Neuronal stem cell (in vitro differentiated cells): ENCODE measurements around the gene CFAP92.

ENCODE experiments used
- DNase-seq: peaks from one replicate; pipeline ENCODE4 v3.0.0-alpha.2; 2013; ENCODE audit warnings: low spot score
- H2AFZ ChIP-seq: one replicate; pipeline ENCODE4 v1.6.1; 2013; ENCODE audit warnings: mild to moderate bottlenecking, low read length, inconsistent platforms
- H2AK5ac ChIP-seq: 2 replicates; pipeline ENCODE4 v1.6.1; 2013; ENCODE audit warnings: low read depth, mild to moderate bottlenecking, inconsistent platforms, low read length, moderate library complexity, mixed read lengths
- H2BK120ac ChIP-seq: 2 replicates; pipeline ENCODE4 v1.6.1; 2013; ENCODE audit warnings: low read depth, mild to moderate bottlenecking, inconsistent platforms, low read length, moderate library complexity, mixed read lengths
- H2BK12ac ChIP-seq: one replicate; pipeline ENCODE4 v1.6.1; 2013; ENCODE audit warnings: low read length, inconsistent platforms
- H2BK15ac ChIP-seq: 2 replicates; pipeline ENCODE4 v1.6.1; 2013; ENCODE audit warnings: mild to moderate bottlenecking, low read length, inconsistent platforms, mixed read lengths
- H2BK5ac ChIP-seq: one replicate; pipeline ENCODE4 v1.6.1; 2013; ENCODE audit warnings: inconsistent platforms, mild to moderate bottlenecking, low read length, moderate library complexity
- H3K14ac ChIP-seq: one replicate; pipeline ENCODE4 v1.6.1; 2013; ENCODE audit warnings: low read length, inconsistent platforms
- H3K18ac ChIP-seq: 2 replicates; pipeline ENCODE4 v1.6.1; 2013; ENCODE audit warnings: low read length, inconsistent platforms
- H3K23ac ChIP-seq: 2 replicates; pipeline ENCODE4 v1.6.1; 2013; ENCODE audit warnings: low read depth, mild to moderate bottlenecking, mixed read lengths, low read length, inconsistent platforms; ENCODE audit not compliant: poor library complexity
- H3K27ac ChIP-seq: replicated peaks from 3 replicates; pipeline ENCODE4 v1.5.1; 2013; ENCODE audit warnings: low read length, inconsistent platforms
- H3K27me3 ChIP-seq, 3 experiments: 2 replicates each; pipeline ENCODE4 v1.6.1; 2013; ENCODE audit warnings: low read length in 3 of 3, mild to moderate bottlenecking in 2 of 3, inconsistent platforms in 1 of 3, low read depth in 1 of 3, mixed read lengths in 1 of 3, moderate library complexity in 1 of 3; ENCODE audit not compliant: control insufficient read depth in 3 of 3, insufficient read depth in 3 of 3
- H3K36me3 ChIP-seq, 2 donors: replicated peaks in 1 of 2; 2 replicates each; pipeline ENCODE4 v1.6.1; 2013; ENCODE audit warnings: low read length in 2 of 2; ENCODE audit not compliant: control insufficient read depth in 2 of 2, insufficient read depth in 2 of 2
- H3K4ac ChIP-seq: 2 replicates; pipeline ENCODE4 v1.6.1; 2013; ENCODE audit warnings: inconsistent platforms, mild to moderate bottlenecking, low read length, moderate library complexity
- H3K4me1 ChIP-seq, 2 donors: 1 replicate in 1 of 2; 2 replicates in 1 of 2; pipeline ENCODE4 v1.6.1; 2013; ENCODE audit warnings: low read length in 2 of 2, low read depth in 1 of 2; ENCODE audit not compliant: control insufficient read depth in 2 of 2, insufficient read depth in 1 of 2
- H3K4me2 ChIP-seq: one replicate; pipeline ENCODE4 v1.6.1; 2013; ENCODE audit warnings: mild to moderate bottlenecking, low read length, inconsistent platforms; ENCODE audit not compliant: insufficient read depth, poor library complexity, severe bottlenecking
- H3K4me3 ChIP-seq, 2 donors: 2 replicates each; pipeline ENCODE4 v1.5.1; 2013; ENCODE audit warnings: low read length in 2 of 2, mild to moderate bottlenecking in 2 of 2, inconsistent platforms in 1 of 2, moderate library complexity in 1 of 2
- H3K79me1 ChIP-seq: one replicate; pipeline ENCODE4 v1.6.1; 2013; ENCODE audit warnings: low read depth, mild to moderate bottlenecking, inconsistent platforms, low read length, moderate library complexity
- H3K9ac ChIP-seq: one replicate; pipeline ENCODE4 v1.6.1; 2013; ENCODE audit warnings: mild to moderate bottlenecking, low read depth, low read length, inconsistent platforms; ENCODE audit not compliant: poor library complexity
- H3K9me3 ChIP-seq, 2 donors: replicated peaks in 1 of 2; 2 replicates each; pipeline versions ENCODE3 to v1.6.1; 2013; ENCODE audit warnings: low read length in 2 of 2, mild to moderate bottlenecking in 2 of 2, inconsistent platforms in 1 of 2, low read depth in 1 of 2, mixed read lengths in 1 of 2, moderate library complexity in 1 of 2; ENCODE audit not compliant: control insufficient read depth in 2 of 2, insufficient read depth in 1 of 2
- H4K8ac ChIP-seq: one replicate; pipeline ENCODE4 v1.6.1; 2013; ENCODE audit warnings: low read depth, mild to moderate bottlenecking, inconsistent platforms, low read length, moderate library complexity
- H4K91ac ChIP-seq: one replicate; pipeline ENCODE4 v1.6.1; 2013; ENCODE audit warnings: low read length, low read depth, mild to moderate bottlenecking, inconsistent platforms; ENCODE audit not compliant: poor library complexity
- WGBS, 2 donors: extraction: QIAGEN DNeasy Blood & Tissue Kit; methylation state at CpG; one replicate each; pipeline ENCODE4 v1.1.7; 2013; ENCODE audit warnings: missing lambda C conversion rate in 2 of 2, mixed read lengths in 1 of 2; ENCODE audit not compliant: insufficient read length in 2 of 2, insufficient replicate concordance in 1 of 2; ENCODE audit errors: extremely low coverage in 2 of 2; 5-methylcytosine and 5-hydroxymethylcytosine counted together

CFAP92 gene

DNA sequence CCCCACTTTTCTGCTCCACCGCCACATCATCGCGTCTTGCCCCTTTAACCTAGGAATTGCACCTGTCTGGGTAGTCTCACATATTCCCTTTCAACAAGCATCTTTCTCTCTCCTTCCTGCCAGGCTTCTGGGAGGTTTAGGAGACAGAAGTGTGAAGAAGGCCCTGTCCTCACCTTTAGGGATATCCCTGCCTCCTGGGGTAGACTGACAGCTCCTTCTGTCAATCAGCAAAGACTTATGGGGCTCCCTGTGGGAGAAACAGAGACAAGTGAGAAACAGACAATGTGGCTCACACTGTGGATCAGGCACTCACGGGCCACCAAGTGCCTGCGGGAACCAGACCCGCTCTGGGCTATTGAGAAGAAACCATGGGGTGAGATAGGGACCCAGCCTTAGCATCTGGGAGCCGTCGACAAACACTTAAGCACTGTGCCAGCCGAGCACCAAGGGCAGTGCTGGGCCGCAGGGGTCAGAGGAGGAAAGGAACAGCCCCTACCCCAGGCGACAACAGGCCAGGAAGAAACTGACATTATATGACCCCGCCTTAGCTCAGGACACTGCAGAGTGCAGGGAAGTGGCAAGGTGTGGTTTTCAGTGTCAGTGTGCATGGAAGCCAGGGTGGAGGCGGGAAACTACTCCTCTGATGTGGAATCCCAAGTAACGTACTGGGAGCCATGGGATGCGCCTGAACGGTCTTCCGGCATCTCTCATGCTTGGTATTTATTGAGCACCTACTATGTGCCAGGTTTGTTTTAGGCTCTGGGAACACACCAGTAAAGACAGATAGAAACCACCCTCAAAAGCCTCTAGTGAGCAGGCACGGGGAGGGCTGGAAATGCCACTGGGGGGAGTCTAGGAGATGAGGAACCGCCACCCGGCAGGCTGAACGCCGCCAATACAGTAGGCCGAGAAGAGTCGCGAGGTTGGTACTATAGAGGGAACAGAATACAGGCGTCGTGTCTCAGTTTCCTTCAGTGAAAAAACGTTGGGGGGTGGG lies 9.0 kb upstream of the CFAP92 start:
- H3K9me3 ChIP-seq = peaks cover 0 to 3% of the 10 kb centered on the region in 2 donors
- peak overlapping the region in 1 of 2 donors; percentile 87 for H3K4me3 ChIP-seq
- H3K27me3 ChIP-seq = peaks cover 0 to 37% (median 17%) of the 10 kb centered on the region in 3 experiments

DNA sequence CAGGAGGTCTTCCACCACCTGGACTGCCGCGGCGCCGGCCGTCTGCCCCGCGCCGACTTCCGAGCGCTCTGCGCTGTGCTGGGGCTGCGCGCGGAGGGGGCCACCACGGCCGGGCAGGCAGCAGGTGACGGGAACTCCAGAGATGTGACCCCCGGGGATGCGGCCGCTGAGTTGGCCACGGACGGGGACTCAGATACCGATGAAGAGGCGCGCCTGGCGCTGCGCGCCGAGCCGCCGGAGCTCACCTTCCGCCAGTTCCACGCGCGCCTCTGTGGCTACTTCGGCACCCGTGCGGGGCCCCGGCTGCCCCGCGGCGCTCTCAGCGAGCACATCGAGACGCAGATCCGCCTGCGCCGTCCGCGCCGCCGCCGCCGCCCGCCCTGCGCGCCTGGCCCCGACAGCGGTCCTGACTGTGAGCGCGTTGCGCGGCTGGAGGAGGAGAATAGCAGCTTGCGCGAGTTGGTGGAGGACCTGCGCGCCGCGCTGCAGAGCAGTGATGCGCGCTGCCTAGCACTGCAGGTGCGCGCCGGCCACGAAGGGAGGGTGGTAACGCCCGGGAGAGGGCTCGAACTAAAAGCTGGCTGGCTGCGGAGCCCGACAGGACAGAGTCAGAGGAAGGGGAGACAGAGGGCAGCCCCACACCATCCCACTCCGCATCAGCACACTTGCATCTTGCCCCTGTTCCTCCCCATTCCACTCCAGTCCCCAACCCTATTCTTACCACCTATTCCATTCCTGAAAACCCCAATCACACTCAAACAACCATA lies 8.1 kb upstream of the CFAP92 start:
- Histone ChIP-seq H2BK5ac (no peak overlapping the region), H3K4me2 (peak overlapping the region; percentile 95), H3K36me3 (peaks cover 0 to 32% of the 10 kb centered on the region in 2 donors), H3K23ac (peak overlapping the region; percentile 28), H3K4me3 (peak overlapping the region; percentile 86 to 87), H2BK120ac (peak overlapping the region; percentile 33), H2BK15ac (peak overlapping the region; percentile 33), H2AFZ (peak overlapping the region; percentile 86), H3K4me1 (peaks cover 10 to 48% of the 10 kb centered on the region in 2 donors), H4K8ac (no peak overlapping the region), H3K79me1 (peaks cover 2% of the 10 kb centered on the region), H3K9ac (peak overlapping the region; percentile 93), H2AK5ac (peak overlapping the region; percentile 57), H3K27me3 (peaks cover 0 to 37% (median 17%) of the 10 kb centered on the region in 3 experiments), H3K18ac (peak overlapping the region; percentile 97), H3K14ac (peak overlapping the region; percentile 42), H2BK12ac (peak overlapping the region; percentile 43), H4K91ac (no peak overlapping the region), H3K27ac (no peak overlapping the region), H3K4ac (no peak overlapping the region), H3K9me3 (peaks cover 0 to 3% of the 10 kb centered on the region in 2 donors)
- DNase-seq = peak; percentile 41
- no CpG with 5 or more reads among the region's 81 CpGs for WGBS, 2 donors

More for the DNA sequence above, 9.0 kb upstream of the CFAP92 start:
- Histone ChIP-seq H3K36me3 (peaks cover 0 to 41% of the 10 kb centered on the region in 2 donors), H2AFZ (no peak overlapping the region), H2BK5ac (no peak overlapping the region), H3K4me2 (peak overlapping the region; percentile 95), H2BK12ac (no peak overlapping the region), H2BK15ac (peak overlapping the region; percentile 83), H4K91ac (no peak overlapping the region), H2AK5ac (peak overlapping the region; percentile 91), H3K14ac (no peak overlapping the region), H3K4ac (no peak overlapping the region), H3K79me1 (peaks cover 2% of the 10 kb centered on the region), H2BK120ac (peak overlapping the region; percentile 1), H3K23ac (no peak overlapping the region), H3K18ac (peak overlapping the region; percentile 16), H3K27ac (no peak overlapping the region), H3K4me1 (peaks cover 10 to 44% of the 10 kb centered on the region in 2 donors), H3K9ac (no peak overlapping the region), H4K8ac (no peak overlapping the region)
- no CpG with 5 or more reads among the region's 28 CpGs for WGBS, 2 donors
- no peak for DNase-seq

DNA sequence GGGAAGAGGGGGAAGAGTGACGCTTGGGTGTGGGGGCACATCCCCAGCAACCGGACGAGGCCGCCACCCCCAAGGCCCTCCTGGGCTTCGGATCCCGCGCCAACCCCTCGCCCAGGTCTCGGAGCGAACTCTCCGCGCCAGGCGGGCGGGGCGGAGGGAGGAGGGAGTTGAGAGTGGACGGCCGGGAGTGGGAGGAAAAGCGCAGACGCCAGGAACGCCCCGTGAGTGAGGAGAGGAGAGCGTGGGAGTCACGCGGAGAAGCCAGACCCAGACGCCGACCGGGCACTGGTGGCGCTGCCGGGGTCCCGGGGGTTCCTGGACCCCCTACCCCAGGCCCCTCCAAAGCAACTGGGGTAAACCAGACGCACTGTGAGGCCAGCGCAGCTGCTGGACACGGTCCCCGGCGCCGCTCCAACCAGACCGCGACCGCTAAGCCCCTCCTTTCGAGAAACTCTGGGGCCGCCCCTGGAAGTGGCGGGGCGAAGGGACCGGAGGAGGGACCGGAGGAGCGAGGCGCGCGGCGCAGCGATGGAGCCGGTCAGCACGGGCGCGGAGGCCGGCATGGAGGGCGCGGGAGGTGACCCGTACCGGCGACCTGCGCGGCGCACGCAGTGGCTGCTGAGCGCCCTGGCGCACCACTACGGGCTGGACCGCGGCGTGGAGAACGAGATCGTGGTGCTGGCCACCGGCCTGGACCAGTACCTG lies 7.4 kb upstream of the CFAP92 start, which contains the start of gene EFCC1:
Gene EFCC1 (plus strand): TSS at position 204 of the 705 bp plus-strand sequence. CDS start 325 bp downstream, at position 529.
- Histone ChIP-seq H2AK5ac (peak within 1 kb of the TSS; percentile 66), H3K9ac (peak within 1 kb of the TSS; percentile 93), H2BK5ac (no peak within 1 kb of the TSS), H3K27ac (no peak within 1 kb of the TSS), H3K4me3 (peak within 1 kb of the TSS; percentile 86 to 87), H2AFZ (peak within 1 kb of the TSS; percentile 86), H3K4me1 (peaks cover 10 to 56% of the 10 kb centered on the region in 2 donors), H3K27me3 (peaks cover 0 to 35% (median 17%) of the 10 kb centered on the region in 3 experiments), H3K4ac (no peak within 1 kb of the TSS), H3K18ac (peak within 1 kb of the TSS; percentile 97), H3K14ac (peak within 1 kb of the TSS; percentile 42), H3K79me1 (peaks cover 2% of the 10 kb centered on the region), H3K4me2 (peak within 1 kb of the TSS; percentile 95), H2BK15ac (peak within 1 kb of the TSS; percentile 33), H3K9me3 (peaks cover 0 to 3% of the 10 kb centered on the region in 2 donors), H4K8ac (peak within 1 kb of the TSS; percentile 0), H3K23ac (peak within 1 kb of the TSS; percentile 28), H2BK120ac (peak within 1 kb of the TSS; percentile 49), H4K91ac (no peak within 1 kb of the TSS), H2BK12ac (peak within 1 kb of the TSS; percentile 43), H3K36me3 (peaks cover 0 to 25% of the 10 kb centered on the region in 2 donors)
- no CpG with 5 or more reads among the region's 74 CpGs for WGBS, 2 donors
- peak; percentile 72 for DNase-seq
